Progenitor cell of endocrine pancreas (in vitro differentiated cells): ENCODE measurements around the gene FREY1. TPM values are rescaled to one million over a fixed set of nuclear protein-coding genes. Genes with fewer than 3 reads are reported as not detected.
"Not testable (repeated sequence)": the region's sequence is repeated elsewhere in the genome, so short reads cannot be mapped to it uniquely, and the experiment has no call there.

ENCODE experiments used
- DNase-seq: peaks from one replicate; pipeline ENCODE4 v3.0.0; 2021; ENCODE audit warnings: low spot score; ENCODE audit not compliant: unreplicated experiment
- H3K27ac Mint-ChIP-seq: 2 replicates; pipeline ENCODE4 v1.8.0; 2021; ENCODE audit warnings: mild to moderate bottlenecking, moderate library complexity, mixed read lengths
- H3K27me3 Mint-ChIP-seq: 2 replicates; pipeline ENCODE4 v1.8.0; 2021; ENCODE audit warnings: mixed read lengths
- H3K36me3 Mint-ChIP-seq: 2 replicates; pipeline ENCODE4 v1.8.0; 2022; ENCODE audit warnings: mixed read lengths; ENCODE audit not compliant: insufficient read depth
- H3K4me1 Mint-ChIP-seq: 2 replicates; pipeline ENCODE4 v1.8.0; 2021; ENCODE audit warnings: low read depth, mixed read lengths
- H3K4me3 Mint-ChIP-seq: 2 replicates; pipeline ENCODE4 v1.8.0; 2021; ENCODE audit warnings: low read depth, mild to moderate bottlenecking, moderate library complexity, mixed read lengths
- H3K9me3 Mint-ChIP-seq: 2 replicates; pipeline ENCODE4 v1.8.0; 2021; ENCODE audit warnings: low read depth, mixed read lengths
- total RNA-seq: library from RNA; stranded (reverse); gene quantifications from 2 replicates; pipeline ENCODE4 v1.2.1, GENCODE V29; 2021
- TF ChIP-seq, protein P1 (sequence below): fragments of 200-600 bp; sonication (generic); IDR thresholded peaks from one replicate; pipeline ENCODE4 v1.5.0; 2021; ENCODE audit warnings: antibody characterized with exemption, mild to moderate bottlenecking; ENCODE audit not compliant: unreplicated experiment

Gene FREY1
- total RNA-seq, 1 donor from 2014 or later = 3.7 TPM

- no peak for DNase-seq
- no peaks in the 10 kb centered on the region for H3K36me3 Mint-ChIP-seq
- no peaks in the 10 kb centered on the region for H3K27me3 Mint-ChIP-seq
- H3K4me1 Mint-ChIP-seq = no peaks in the 10 kb centered on the region
- no peaks in the 10 kb centered on the region for H3K9me3 Mint-ChIP-seq
- TF ChIP-seq, protein P1, sequence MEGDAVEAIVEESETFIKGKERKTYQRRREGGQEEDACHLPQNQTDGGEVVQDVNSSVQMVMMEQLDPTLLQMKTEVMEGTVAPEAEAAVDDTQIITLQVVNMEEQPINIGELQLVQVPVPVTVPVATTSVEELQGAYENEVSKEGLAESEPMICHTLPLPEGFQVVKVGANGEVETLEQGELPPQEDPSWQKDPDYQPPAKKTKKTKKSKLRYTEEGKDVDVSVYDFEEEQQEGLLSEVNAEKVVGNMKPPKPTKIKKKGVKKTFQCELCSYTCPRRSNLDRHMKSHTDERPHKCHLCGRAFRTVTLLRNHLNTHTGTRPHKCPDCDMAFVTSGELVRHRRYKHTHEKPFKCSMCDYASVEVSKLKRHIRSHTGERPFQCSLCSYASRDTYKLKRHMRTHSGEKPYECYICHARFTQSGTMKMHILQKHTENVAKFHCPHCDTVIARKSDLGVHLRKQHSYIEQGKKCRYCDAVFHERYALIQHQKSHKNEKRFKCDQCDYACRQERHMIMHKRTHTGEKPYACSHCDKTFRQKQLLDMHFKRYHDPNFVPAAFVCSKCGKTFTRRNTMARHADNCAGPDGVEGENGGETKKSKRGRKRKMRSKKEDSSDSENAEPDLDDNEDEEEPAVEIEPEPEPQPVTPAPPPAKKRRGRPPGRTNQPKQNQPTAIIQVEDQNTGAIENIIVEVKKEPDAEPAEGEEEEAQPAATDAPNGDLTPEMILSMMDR = no peak
- no peak overlapping the region for H3K4me3 Mint-ChIP-seq
- no peak overlapping the region for H3K27ac Mint-ChIP-seq
Measured at GRCh38 chr11:45910623-45911022, 3.6 kb upstream of the FREY1 start.

GRCh38 chr11:45909594-45910475, 2.8 kb upstream of the FREY1 start:
- H3K9me3 Mint-ChIP-seq = no peaks in the 10 kb centered on the region
- no peak overlapping the region for H3K4me3 Mint-ChIP-seq
- no peak overlapping the region for H3K27ac Mint-ChIP-seq
- no peaks in the 10 kb centered on the region for H3K4me1 Mint-ChIP-seq
- DNase-seq = no peak
- TF ChIP-seq, protein P1 = no peak
- H3K36me3 Mint-ChIP-seq = peaks cover 2% of the 10 kb centered on the region
- no peaks in the 10 kb centered on the region for H3K27me3 Mint-ChIP-seq

DNA sequence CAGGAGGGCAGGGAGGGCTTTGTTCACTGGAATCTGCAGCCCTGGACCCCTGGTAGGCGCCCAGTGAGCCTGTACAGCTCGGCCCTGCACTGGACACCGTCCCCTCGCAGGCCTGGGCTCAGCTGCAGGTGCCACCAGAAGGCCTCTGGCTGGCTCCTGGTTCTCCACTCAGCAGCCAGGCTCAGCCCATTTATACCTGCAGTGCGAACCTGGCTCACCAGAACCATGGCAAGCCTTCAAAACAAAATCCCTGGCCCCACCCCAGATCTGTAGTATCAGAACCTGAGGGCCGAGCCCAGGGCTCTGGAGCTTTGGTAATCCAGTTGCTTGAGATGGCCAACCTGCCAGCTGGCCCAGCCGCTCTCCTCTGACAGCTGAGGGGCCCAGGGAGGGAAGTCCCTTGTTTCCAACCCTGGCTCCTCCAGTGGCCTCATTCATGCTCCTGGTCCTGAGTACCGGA, 870 bp upstream of the FREY1 start:
- H3K27me3 Mint-ChIP-seq = no peaks in the 10 kb centered on the region
- no peaks in the 10 kb centered on the region for H3K4me1 Mint-ChIP-seq
- H3K27ac Mint-ChIP-seq = no peak overlapping the region
- TF ChIP-seq, protein P1 = no peak
- no peak for DNase-seq
- H3K36me3 Mint-ChIP-seq = peaks cover 5% of the 10 kb centered on the region
- H3K4me3 Mint-ChIP-seq = no peak overlapping the region
- no peaks in the 10 kb centered on the region for H3K9me3 Mint-ChIP-seq

DNA sequence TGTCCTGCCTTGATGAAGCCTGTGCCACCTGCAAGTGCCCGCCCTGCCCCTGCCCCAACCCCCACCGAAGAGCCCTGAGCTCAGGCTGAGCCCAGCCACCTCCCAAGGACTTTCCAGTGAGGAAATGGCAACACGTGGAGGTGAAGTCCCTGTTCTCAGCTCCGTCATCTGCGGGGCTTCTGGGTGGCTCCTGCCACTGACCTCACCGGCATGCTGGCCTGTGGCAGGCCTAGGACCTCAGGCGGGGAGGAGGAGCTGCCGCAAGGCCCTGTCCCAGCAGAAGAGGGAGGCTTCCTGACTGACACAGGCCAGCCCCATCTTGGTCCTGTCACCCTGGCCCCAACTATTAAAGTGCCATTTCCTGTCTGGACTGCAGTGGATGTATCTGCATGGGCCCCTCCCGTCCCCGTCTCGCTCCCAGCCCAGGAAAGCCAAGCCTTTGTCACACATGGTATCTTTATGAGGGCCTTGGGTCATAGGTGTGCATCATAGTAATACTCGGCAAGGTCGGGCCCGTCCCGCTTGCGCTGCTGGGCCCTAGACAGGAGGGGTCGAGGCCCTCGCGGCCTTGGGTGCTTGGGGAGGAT, 882 bp downstream of the FREY1 start:
- peaks cover 5% of the 10 kb centered on the region for H3K36me3 Mint-ChIP-seq
- H3K27ac Mint-ChIP-seq = no peak overlapping the region
- H3K27me3 Mint-ChIP-seq = no peaks in the 10 kb centered on the region
- no peaks in the 10 kb centered on the region for H3K4me1 Mint-ChIP-seq
- no peak for DNase-seq
- H3K4me3 Mint-ChIP-seq = no peak overlapping the region
- TF ChIP-seq, protein P1 = no peak
- H3K9me3 Mint-ChIP-seq = no peaks in the 10 kb centered on the region

- DNase-seq, H3K36me3 Mint-ChIP-seq, H3K27me3 Mint-ChIP-seq, H3K4me1 Mint-ChIP-seq, H3K9me3 Mint-ChIP-seq, H3K27ac Mint-ChIP-seq, H3K4me3 Mint-ChIP-seq: not testable (repeated sequence)
Measured at GRCh38 chr11:45905576-45905975, 1.5 kb downstream of the FREY1 start.

DNA sequence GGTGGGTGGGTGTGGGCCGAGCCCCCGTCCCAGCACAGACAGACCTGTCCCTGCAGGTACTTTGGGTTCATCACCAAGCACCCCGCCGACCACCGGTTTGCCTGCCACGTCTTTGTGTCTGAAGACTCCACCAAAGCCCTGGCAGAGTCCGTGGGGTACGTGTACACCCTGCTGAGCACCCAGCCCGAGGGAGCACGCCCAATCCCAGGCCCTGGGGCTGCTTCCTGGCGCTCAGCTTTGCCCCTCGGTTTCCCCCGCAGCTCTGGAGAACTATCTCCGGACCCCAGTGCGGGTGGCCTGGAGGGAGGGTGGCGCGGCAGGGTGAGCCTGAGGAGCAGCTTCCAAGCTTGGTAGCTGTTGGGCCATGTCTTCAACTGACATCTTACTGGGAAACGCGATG, 2.0 kb downstream of the FREY1 start:
- no peak overlapping the region for H3K4me3 Mint-ChIP-seq
- TF ChIP-seq, protein P1 = no peak
- H3K4me1 Mint-ChIP-seq = peaks cover 7% of the 10 kb centered on the region
- H3K27ac Mint-ChIP-seq = no peak overlapping the region
- peaks cover 5% of the 10 kb centered on the region for H3K36me3 Mint-ChIP-seq
- H3K9me3 Mint-ChIP-seq = no peaks in the 10 kb centered on the region
- no peak for DNase-seq
- H3K27me3 Mint-ChIP-seq = no peaks in the 10 kb centered on the region
